ENCODE measurements around the gene CANT1. TPM values are rescaled to one million over a fixed set of nuclear protein-coding genes. Genes with fewer than 3 reads are reported as not detected.
"Not testable (repeated sequence)": the region's sequence is repeated elsewhere in the genome, so short reads cannot be mapped to it uniquely, and the experiment has no call there.

The CANT1 gene
- total RNA-seq, 4 donors from 2014 or later, result 18.1 to 39.4 (median 28.4) TPM

DNA sequence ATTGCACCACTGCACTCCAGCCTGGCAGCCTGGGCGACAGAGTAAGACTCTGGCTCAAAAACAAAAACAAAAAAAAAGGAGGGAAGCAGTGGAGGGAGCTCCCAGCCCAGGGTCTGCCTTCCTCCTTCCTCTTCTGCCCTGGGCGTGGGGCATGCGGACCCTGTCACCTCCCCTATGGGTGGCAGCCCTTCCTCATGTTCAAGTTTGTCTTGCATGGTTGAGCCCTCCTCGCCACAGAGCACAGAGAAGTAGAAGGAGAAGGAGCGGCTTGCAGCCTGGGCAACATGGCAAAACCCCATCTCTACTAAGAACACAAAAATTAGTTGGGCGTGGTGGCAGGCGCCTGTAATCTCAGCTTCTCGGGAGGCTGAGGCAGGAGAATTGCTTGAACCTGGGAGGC is 62.9 kb downstream of the CANT1 start:
- TF ChIP-seq POLR2A (IDR thresholded peaks at IDR 0.05) (no peak), CTCF (IDR thresholded peaks at IDR 0.05) (no peak)
- no peak for DNase-seq (ENCODE audit: low spot score in 2 of 2)
- 74 to 80% methylated on average over 8 of the region's 8 CpGs for WGBS, 2 donors
- H3K4me3 ChIP-seq (ENCODE audit: low read depth, poor library complexity, severe bottlenecking), result no peak overlapping the region
- intact Hi-C loops (cut with DNase I; ENCODE audit: low total_unique reads), result no loop called here

- no peak overlapping the region for H3K4me3 ChIP-seq (ENCODE audit: low read depth, poor library complexity, severe bottlenecking)
- DNase-seq (ENCODE audit: low spot score in 2 of 2), result no peak
- intact Hi-C loops (cut with DNase I; ENCODE audit: low total_unique reads), result no loop called here
- WGBS, 2 donors, result 74 to 83% methylated on average over 7 of the region's 7 CpGs
- TF ChIP-seq POLR2A (IDR thresholded peaks at IDR 0.05), result no peak
- no peak for TF ChIP-seq CTCF (IDR thresholded peaks at IDR 0.05)
Observed at GRCh38 chr17:78946131-78946530, 63.4 kb downstream of the CANT1 start.

- intact Hi-C loops (cut with DNase I; ENCODE audit: low total_unique reads); H3K4me3 ChIP-seq (ENCODE audit: low read depth, poor library complexity, severe bottlenecking); DNase-seq (ENCODE audit: low spot score in 2 of 2): not testable (repeated sequence)
- whole genome bisulfite sequencing, 2 donors, result 90 to 93% methylated on average over 12 of the region's 12 CpGs
Observed at GRCh38 chr17:78945455-78945854, 64.1 kb downstream of the CANT1 start.

- no peak for DNase-seq (ENCODE audit: low spot score in 2 of 2)
- TF ChIP-seq POLR2A (IDR thresholded peaks at IDR 0.05) (no peak), CTCF (IDR thresholded peaks at IDR 0.05) (no peak)
Observed at GRCh38 chr17:78944956-78945355, 64.6 kb downstream of the CANT1 start.

GRCh38 chr17:78944026-78944425 is 65.5 kb downstream of the CANT1 start:
- TF ChIP-seq POLR2A (IDR thresholded peaks at IDR 0.05) (no peak), CTCF (IDR thresholded peaks at IDR 0.05) (no peak)
- intact Hi-C loops (cut with DNase I; ENCODE audit: low total_unique reads), result no loop called here
- 80 to 89% methylated on average over 7 of the region's 7 CpGs for WGBS, 2 donors
- no peak for DNase-seq (ENCODE audit: low spot score in 2 of 2)
- no peak overlapping the region for H3K4me3 ChIP-seq (ENCODE audit: low read depth, poor library complexity, severe bottlenecking)

More at GRCh38 chr17:78944956-78945355, 64.6 kb downstream of the CANT1 start:
- intact Hi-C loops (cut with DNase I; ENCODE audit: low total_unique reads), result no loop called here
- WGBS, 2 donors, result 77 to 78% methylated on average over 10 of the region's 10 CpGs
- H3K4me3 ChIP-seq (ENCODE audit: low read depth, poor library complexity, severe bottlenecking), result no peak overlapping the region

Other genes starting within 250 kb of the CANT1 start
- 10 to 100 TPM; 53.7 to 79.4 (median 63.9) TPM for gene CYTH1, start 227.5 kb downstream of the CANT1 start, total RNA-seq
- gene USP36, start 168.9 kb downstream of the CANT1 start, total RNA-seq, result 10 to 100 TPM; 36.7 to 63.6 (median 45.2) TPM
- 1 to 10 TPM; 2.0 to 2.9 (median 2.6) TPM for gene CEP295NL, start 106.6 kb downstream of the CANT1 start, total RNA-seq
- gene TIMP2, start 84.4 kb downstream of the CANT1 start, total RNA-seq, result 100 to 1,000 TPM in 2 of 4 donors, 10 to 100 TPM in 2; 69.7 to 203 (median 94.8) TPM
- 10 to 100 TPM; 38.5 to 84.1 (median 45.7) TPM for gene LGALS3BP, start 29.8 kb downstream of the CANT1 start, total RNA-seq
- gene C1QTNF1, start 14.4 kb upstream of the CANT1 start, total RNA-seq, result 10 to 100 TPM; 24.3 to 53.1 (median 29.5) TPM
- gene ENGASE, start 65.1 kb upstream of the CANT1 start, total RNA-seq, result 10 to 100 TPM; 16.6 to 54.5 (median 26.3) TPM